Retinal pigment epithelial cell (primary cell): ENCODE measurements around the gene S100A7.
"Not testable (repeated sequence)": the region's sequence is repeated elsewhere in the genome, so short reads cannot be mapped to it uniquely, and the experiment has no call there.

Experiments used
- DNase-seq: peaks from one replicate; pipeline ENCODE4 v3.0.0-alpha.2; 2010; ENCODE audit warnings: low read depth
- H3K4me3 ChIP-seq: 2 replicates; pipeline ENCODE4 v1.5.1; 2011; ENCODE audit warnings: mild to moderate bottlenecking, low read length, control low read depth, moderate library complexity
- TF ChIP-seq, protein P1 (sequence below): conservative IDR thresholded peaks from 2 replicates; pipeline ENCODE4 v1.5.1; 2011; ENCODE audit warnings: low read depth, low read length, control low read depth, inconsistent platforms

Gene S100A7

DNA sequence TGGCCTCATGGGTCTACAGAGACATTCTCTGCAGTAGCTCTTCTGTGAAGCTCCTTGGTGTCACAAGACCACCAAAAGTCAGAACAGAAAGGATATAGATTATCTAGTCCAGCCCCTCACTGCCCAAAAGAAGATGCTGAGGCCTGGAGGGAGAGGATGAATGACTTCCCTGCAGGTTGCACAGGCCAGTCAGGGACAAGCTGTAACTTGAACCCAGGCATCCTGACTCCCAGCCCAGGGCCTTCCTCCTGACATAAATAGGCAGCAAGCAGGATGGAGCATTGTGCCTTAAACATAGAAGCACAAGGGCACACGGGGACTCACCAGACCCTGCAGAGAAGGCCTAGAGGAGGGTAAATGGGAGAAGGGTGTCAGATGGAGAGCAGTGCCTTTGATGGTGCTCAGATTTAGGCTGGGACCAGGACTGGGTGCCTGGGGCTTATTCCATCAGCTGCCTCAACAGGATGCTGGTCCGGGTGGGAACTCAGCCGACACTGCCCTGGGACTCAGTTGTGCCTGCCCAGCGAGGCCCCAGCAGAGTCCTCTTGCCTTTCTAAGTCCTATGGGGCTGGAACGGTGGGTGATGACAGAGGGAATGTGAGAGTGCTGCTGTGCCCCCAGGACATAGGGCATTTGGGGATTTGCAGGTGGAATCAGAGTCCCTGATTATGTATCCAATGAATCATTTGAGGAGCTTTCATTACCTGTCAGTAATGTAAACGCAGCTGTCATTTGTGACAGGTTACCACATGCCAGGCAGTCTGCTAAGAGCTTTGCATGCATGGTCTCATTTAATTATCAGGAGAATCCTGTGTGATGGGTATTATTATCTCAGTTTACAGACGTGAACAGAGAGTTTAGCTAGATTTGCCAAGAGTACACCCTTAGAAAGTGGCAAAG is 30.9 kb downstream of the S100A7 start:
- DNase-seq = no peak
- no peak overlapping the region for H3K4me3 ChIP-seq
- TF ChIP-seq, protein P1, sequence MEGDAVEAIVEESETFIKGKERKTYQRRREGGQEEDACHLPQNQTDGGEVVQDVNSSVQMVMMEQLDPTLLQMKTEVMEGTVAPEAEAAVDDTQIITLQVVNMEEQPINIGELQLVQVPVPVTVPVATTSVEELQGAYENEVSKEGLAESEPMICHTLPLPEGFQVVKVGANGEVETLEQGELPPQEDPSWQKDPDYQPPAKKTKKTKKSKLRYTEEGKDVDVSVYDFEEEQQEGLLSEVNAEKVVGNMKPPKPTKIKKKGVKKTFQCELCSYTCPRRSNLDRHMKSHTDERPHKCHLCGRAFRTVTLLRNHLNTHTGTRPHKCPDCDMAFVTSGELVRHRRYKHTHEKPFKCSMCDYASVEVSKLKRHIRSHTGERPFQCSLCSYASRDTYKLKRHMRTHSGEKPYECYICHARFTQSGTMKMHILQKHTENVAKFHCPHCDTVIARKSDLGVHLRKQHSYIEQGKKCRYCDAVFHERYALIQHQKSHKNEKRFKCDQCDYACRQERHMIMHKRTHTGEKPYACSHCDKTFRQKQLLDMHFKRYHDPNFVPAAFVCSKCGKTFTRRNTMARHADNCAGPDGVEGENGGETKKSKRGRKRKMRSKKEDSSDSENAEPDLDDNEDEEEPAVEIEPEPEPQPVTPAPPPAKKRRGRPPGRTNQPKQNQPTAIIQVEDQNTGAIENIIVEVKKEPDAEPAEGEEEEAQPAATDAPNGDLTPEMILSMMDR = no peak

DNA sequence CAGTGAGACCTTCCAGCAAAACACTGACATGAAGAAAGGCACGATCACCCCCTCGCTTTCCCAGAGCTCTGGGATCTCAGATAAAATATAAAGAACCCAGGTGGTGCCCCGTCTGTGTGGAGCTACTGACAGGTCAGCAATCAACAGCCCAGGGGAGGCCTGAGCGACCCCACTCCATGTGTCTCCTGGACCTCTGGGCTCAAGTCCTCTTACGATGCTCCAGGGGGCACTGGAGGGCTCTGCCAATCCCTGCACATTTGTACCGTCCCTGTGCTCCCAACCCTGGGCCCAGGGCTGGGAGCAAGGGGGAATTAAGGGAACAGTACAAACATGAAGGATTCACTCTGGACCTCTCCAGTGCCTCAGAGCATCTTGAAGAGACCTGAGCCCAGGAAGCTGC is 31.7 kb downstream of the S100A7 start:
- no peak overlapping the region for H3K4me3 ChIP-seq
- TF ChIP-seq, protein P1 = no peak
- DNase-seq = no peak

DNA sequence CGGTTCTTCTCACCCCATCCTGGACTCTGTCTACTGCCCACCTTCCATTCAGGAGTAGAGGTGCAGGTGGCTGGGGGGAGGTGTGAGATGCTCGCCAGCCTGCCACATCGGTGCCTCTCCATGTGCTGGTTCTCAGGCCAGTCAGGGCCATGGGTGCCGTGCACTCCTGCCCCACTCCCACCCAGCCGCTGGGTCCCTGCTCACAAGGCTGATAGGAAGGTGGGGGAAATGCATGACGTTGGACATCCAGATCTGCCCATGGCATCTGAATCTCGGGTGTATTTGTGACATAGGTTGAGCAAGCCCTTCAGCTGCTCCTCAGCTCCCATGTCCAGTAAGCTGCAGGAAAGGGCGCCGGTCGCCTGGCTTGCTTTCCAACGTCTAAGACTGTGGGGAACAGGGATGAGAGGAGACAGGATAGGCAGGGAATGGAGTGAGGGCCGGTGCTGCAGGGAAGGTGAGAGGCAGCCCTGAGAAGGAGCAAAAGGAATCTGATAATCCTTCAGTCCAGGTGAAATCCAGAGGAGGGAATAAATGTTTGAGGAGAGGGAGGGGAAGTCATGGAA is 32.3 kb downstream of the S100A7 start:
- TF ChIP-seq, protein P1 = no peak
- no peak for DNase-seq
- H3K4me3 ChIP-seq = no peak overlapping the region

DNA sequence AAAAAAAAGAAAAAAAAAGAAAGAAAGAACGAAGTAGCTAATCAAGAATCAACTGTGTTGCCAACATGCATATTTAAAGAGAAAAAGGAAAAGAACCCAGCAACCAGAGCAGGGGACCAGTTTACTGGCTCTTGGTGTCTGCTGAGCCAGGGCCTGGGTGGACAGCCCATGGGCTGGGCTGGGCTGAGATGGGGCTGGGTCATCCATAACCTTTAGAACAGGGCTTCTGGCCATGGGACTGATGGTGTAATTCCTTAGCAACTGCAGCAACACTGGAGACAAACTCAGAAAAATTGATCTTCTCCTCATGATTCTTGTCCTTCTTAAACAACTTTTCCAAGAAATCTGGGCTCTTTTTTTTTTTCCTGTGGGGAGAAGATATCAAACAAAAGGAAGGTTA is 33.6 kb downstream of the S100A7 start:
- H3K4me3 ChIP-seq = no peak overlapping the region
- no peak for DNase-seq
- TF ChIP-seq, protein P1 = no peak

DNA sequence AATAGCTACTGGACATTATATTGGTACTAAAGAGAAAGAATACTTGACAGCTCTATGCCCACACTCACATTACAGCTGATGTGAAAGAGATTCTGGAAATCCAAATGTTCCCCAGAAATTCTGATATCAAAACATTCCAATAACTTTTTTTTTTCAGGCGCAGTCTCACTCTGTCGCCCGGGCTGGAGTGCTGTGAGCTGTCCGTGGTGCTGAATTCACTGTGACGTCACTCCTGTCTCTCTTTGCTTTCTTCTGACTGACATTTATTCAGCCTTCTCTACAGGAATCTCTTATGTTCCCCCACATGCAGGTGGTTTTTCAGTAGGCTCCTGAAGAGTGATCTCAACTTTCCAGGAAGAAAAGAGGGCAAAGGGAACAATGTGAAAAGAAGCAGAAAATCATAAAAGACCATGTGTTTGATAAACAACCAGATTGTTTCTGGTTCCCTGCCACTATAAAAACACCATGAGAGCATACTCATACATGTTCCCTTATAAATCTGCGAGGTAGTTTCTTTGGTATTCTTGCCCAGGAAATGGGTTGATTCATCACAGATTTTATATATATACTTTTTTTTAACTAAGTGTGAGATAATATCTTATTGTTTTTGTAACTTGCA is 37.9 kb downstream of the S100A7 start:
- peak; percentile 17 for DNase-seq
- no peak overlapping the region for H3K4me3 ChIP-seq
- TF ChIP-seq, protein P1 = no peak

DNA sequence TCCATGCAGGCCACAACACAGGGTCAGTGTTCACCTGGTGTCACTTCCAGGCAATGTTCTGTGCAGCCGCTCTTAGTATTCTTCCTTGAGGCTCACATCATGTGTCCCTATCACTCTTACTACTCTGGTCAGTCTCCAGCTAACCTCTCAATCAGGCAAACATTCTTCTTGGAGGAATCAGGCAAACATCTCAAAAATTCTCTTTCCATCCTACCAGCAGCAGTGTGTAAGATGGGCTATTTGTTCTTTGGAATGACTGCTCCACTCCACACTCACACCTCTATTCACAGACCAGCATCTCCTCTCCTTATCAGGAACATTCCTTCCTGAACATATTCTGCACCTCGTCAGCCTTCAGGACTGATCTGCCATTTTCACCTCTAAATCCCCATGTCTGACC is 40.1 kb downstream of the S100A7 start:
- TF ChIP-seq, protein P1 = no peak
- no peak overlapping the region for H3K4me3 ChIP-seq
- DNase-seq = no peak

DNA sequence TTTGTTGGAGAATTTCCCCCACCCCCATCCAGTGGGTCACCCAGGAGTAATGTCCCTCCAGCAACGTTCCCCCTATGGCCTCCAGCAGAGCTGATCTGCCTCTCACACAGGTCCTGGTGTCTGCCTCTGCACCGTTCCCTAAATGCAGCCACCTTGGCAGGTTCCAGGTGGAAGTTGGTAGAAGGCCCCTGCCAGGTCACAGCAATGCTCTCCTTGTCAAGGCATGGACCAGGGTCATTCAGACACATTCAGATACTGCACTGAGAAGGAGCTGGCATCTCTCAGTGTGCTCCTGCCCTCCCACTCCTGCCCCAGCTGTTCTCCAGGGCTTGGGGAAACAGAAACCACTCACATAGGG is 41.0 kb downstream of the S100A7 start:
- not testable (repeated sequence) for H3K4me3 ChIP-seq, DNase-seq

DNA sequence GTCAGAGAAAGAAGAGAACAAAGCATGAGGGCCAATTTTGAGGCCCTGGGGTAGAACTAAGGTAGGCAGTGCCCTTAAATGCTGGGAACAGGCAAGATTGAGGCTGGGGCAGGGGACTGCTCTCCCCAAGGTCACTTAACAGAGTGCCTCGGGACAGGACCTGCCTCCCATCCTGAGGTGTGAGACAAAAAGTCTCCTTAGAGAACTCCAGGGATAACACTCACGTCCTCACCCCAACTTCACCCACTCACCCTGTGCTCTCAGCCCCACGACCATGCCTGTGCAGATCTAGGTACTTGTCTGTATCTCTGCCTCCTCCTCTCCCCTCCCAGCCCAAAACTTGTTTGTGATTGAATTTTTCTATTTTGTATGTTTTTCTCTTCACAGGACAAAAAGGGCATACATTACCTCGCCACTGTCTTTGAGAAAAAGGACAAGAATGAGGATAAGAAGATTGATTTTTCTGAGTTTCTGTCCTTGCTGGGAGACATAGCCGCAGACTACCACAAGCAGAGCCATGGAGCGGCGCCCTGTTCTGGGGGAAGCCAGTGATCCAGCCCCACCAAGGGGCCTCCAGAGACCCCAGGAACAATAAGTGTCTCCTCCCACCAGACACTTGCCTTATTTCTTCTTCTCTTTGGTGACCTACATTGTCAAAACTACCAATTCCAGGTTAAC is 41.6 kb downstream of the S100A7 start:
- not testable (repeated sequence) for H3K4me3 ChIP-seq, DNase-seq
